Measurements from ENCODE around the gene SYTL2.

The SYTL2 gene

DNA sequence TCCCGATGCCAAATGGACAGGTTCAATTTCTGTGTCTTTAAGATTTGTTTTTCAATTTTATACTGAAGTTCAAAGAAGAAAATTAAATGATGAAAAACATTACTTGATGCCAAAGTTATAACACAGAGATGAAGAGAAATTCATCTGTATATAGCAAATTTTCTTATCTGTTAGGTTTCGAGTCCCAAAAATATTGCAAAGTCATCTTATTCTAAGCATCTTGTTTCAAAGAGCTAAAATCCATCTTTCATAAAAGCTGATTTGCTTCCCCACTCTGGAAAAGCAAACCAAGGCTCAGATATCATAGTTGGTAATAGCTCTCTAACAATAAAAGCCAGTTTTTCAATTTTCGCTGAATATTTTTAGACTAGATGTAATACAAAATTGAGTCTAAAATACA is 106.0 kb downstream of the SYTL2 start:
- no peaks in the 10 kb centered on the region; the same call in 1 of the 2 replicates for H3K36me3 ChIP-seq (ENCODE audit: insufficient read depth, low read length)
- H3K9me3 ChIP-seq (ENCODE audit: control insufficient read depth, insufficient read depth, low read length): peaks cover 3% of the 10 kb centered on the region; the same call in 1 of the 2 replicates
- H3K4me1 ChIP-seq (ENCODE audit: insufficient read depth, low read length): no peaks in the 10 kb centered on the region
- H3K9ac ChIP-seq (ENCODE audit: low read depth, low read length): no peak overlapping the region

DNA sequence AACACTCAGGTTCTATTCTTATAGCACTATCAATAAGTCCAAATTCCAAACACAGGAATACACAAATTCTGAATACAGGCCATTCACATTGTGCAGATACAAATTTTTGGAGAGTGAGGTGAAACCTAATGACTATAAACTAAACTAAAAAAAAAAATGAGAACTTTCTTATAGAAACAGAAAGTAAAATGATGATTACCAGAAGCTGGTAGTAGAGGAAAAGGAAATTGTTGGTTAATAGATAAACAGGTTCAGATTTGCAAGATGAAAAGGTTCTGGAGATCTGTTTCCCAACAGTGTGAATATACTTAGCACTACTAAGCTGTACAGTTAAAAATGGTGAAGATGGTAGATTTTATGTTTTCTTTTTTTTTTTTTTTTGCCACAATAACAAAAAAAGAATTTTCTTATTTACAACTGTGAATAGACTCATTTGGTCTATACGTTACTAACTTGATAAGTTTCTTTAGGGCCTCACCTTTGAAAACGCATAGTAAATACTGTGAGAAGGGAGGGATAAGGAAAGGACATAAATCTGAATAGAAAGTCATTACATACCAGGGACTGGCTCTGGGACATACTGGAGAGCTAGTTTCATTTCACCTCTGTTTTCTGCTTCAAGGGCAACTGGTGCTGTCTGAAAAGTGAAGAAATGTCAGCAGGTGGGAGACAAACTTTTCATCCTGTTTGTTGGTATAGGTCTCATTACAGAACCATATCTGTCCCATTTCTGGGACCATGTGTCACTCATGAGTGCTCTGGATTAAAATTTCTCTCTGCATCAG is 110.8 kb downstream of the SYTL2 start:
- Histone ChIP-seq H3K9me3 (ENCODE audit: control insufficient read depth, insufficient read depth, low read length) (peaks cover 3% of the 10 kb centered on the region; the same call in 1 of the 2 replicates), H3K4me1 (ENCODE audit: insufficient read depth, low read length) (no peaks in the 10 kb centered on the region), H3K9ac (ENCODE audit: low read depth, low read length) (no peak overlapping the region), H3K36me3 (ENCODE audit: insufficient read depth, low read length) (no peaks in the 10 kb centered on the region)

- no peaks in the 10 kb centered on the region; the same call in 1 of the 2 replicates for H3K36me3 ChIP-seq (ENCODE audit: insufficient read depth, low read length)
- H3K9ac ChIP-seq (ENCODE audit: low read depth, low read length): no peak overlapping the region
- peaks cover 2% of the 10 kb centered on the region; the same call in 1 of the 2 replicates for H3K9me3 ChIP-seq (ENCODE audit: control insufficient read depth, insufficient read depth, low read length)
- no peaks in the 10 kb centered on the region for H3K4me1 ChIP-seq (ENCODE audit: insufficient read depth, low read length)
These were observed 112.7 kb downstream of the SYTL2 start for GRCh38 chr11:85698195-85698594.

- Histone ChIP-seq H3K4me1 (ENCODE audit: insufficient read depth, low read length) (no peaks in the 10 kb centered on the region), H3K9me3 (ENCODE audit: control insufficient read depth, insufficient read depth, low read length) (no peaks in the 10 kb centered on the region), H3K36me3 (ENCODE audit: insufficient read depth, low read length) (no peaks in the 10 kb centered on the region; the same call in 1 of the 2 replicates), H3K9ac (ENCODE audit: low read depth, low read length) (no peak overlapping the region)
These were observed 113.2 kb downstream of the SYTL2 start for GRCh38 chr11:85697747-85698146.

GRCh38 chr11:85695546-85695945 is 115.4 kb downstream of the SYTL2 start:
- H3K4me1 ChIP-seq (ENCODE audit: insufficient read depth, low read length): no peaks in the 10 kb centered on the region
- H3K9ac ChIP-seq (ENCODE audit: low read depth, low read length): no peak overlapping the region
- no peaks in the 10 kb centered on the region for H3K9me3 ChIP-seq (ENCODE audit: control insufficient read depth, insufficient read depth, low read length)
- H3K36me3 ChIP-seq (ENCODE audit: insufficient read depth, low read length): no peaks in the 10 kb centered on the region; the same call in 1 of the 2 replicates

DNA sequence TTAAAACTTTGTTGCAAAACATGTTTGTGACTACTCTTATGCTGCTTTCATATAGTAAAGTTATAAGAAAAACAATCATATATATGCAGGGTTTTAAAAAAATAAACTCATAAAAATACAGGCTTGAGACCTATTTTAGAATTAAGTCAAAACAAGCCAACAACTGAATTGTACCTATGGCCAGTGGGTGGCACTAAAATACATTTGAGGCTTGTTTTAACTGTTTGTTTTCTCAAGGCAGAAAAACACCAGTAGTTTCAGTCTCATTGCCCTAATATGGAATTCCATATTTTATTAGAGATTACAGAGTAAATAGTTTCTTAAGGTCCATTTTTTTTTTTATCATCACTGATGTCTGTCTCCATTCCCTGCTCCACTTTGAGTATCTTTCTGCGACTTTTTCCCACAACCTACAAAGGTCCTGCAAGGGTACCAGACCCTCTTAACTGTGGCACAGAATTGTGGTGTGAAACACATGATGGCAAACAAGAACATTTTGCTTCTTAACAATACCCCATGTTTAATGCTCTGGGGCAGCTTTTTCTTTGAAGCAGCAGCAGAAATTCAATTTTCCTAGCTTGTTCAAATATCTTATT is 116.5 kb downstream of the SYTL2 start:
- H3K4me1 ChIP-seq (ENCODE audit: insufficient read depth, low read length): no peaks in the 10 kb centered on the region
- no peaks in the 10 kb centered on the region for H3K9me3 ChIP-seq (ENCODE audit: control insufficient read depth, insufficient read depth, low read length)
- H3K9ac ChIP-seq (ENCODE audit: low read depth, low read length): no peak overlapping the region
- no peaks in the 10 kb centered on the region; the same call in 1 of the 2 replicates for H3K36me3 ChIP-seq (ENCODE audit: insufficient read depth, low read length)

DNA sequence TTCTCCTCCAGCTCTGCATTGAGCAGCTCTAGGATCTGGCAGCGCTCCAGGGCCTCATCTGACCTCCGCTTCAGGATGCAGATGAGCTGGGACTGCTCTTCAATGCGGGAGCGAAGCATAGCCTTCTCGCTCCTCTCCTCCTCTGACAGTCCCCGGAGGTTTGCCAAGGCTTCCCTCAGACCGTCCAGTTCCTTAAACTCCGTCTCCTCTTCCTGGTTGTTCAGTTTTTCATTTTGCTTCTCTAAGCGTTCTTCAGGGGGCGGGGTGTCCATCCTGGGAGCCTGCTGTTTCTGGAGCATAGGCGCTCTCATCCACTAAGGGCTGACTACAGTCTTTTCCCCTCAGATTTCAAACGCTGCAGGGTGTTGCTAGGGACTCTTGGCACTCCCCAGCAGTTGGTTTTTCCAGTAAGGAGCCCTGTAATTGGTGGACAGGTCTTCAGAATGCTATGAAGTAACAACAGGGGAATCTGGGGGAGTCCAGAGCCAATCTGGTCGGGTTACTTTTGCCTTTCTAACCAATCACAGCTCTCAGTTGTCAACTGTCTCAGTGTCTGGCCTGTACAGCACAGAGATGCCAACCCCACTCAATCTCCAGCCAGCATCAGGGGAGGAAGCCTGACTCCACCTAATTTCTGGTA is 125.0 kb downstream of the SYTL2 start, which contains the start of gene CCDC89:
Gene CCDC89, minus strand, starts transcription at position 376 of the 640 bp plus-strand sequence. Its CDS starts 65 bp downstream, at position 311.
- H3K9ac ChIP-seq (ENCODE audit: low read depth, low read length): no peak within 1 kb of the TSS
- no peaks in the 10 kb centered on the region for H3K9me3 ChIP-seq (ENCODE audit: control insufficient read depth, insufficient read depth, low read length)

GRCh38 chr11:85685125-85685819 is 125.7 kb downstream of the SYTL2 start:
- H3K9me3 ChIP-seq (ENCODE audit: control insufficient read depth, insufficient read depth, low read length): no peaks in the 10 kb centered on the region
- no peaks in the 10 kb centered on the region for H3K4me1 ChIP-seq (ENCODE audit: insufficient read depth, low read length)
- H3K36me3 ChIP-seq (ENCODE audit: insufficient read depth, low read length): no peaks in the 10 kb centered on the region
- H3K9ac ChIP-seq (ENCODE audit: low read depth, low read length): no peak overlapping the region

More for the DNA sequence above, 125.0 kb downstream of the SYTL2 start, which contains the start of gene CCDC89:
- H3K4me1 ChIP-seq (ENCODE audit: insufficient read depth, low read length): no peaks in the 10 kb centered on the region
- no peaks in the 10 kb centered on the region for H3K36me3 ChIP-seq (ENCODE audit: insufficient read depth, low read length)

DNA sequence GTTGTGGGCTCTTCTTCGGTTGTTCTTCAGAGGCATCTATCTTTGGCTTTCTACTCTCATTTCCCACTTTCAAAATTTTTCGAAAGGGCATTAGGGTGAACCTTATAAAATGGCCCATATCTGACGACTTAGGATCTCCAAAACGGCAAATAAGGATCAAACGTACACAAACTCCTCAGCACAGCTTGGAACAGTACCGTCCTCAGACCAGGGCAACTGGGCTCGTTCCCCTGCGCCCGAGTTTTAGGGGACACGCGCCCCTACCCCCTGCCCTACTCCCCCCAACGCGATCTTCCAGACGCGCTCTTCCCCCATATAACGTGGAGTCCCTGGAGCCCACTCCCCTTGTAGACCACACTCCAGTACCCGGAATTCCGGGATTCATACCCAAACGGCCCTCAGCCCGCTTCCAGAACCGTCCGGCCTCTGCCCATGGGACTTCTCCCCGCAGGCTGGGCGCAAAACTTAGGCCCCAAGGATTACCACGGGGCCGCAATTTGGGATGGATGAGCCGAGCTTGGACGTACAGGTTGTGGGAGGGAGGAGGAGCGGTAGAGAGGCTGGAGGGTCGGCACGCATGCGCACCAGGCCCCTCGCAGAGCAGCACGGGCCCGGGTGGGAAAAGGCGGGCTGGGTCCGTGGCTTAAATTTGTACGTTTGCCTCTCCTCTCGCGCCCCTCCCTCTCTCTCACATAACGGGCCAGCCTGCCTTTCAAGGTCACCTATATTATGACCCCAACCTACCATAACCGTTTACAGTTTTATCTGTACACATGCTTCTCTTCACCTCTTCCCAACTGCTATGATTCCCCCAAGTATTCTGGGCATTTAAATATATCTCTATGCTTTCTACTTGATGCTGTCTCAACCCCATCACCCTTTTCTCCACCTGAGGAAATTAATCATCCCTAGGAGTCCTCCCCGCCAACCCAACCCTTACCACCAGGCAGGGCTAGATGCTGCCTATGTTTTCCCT is 128.3 kb downstream of the SYTL2 start:
- no peaks in the 10 kb centered on the region for H3K9me3 ChIP-seq (ENCODE audit: control insufficient read depth, insufficient read depth, low read length)
- no peak overlapping the region for H3K9ac ChIP-seq (ENCODE audit: low read depth, low read length)
- no peaks in the 10 kb centered on the region for H3K36me3 ChIP-seq (ENCODE audit: insufficient read depth, low read length)
- H3K4me1 ChIP-seq (ENCODE audit: insufficient read depth, low read length): peaks cover 8% of the 10 kb centered on the region

DNA sequence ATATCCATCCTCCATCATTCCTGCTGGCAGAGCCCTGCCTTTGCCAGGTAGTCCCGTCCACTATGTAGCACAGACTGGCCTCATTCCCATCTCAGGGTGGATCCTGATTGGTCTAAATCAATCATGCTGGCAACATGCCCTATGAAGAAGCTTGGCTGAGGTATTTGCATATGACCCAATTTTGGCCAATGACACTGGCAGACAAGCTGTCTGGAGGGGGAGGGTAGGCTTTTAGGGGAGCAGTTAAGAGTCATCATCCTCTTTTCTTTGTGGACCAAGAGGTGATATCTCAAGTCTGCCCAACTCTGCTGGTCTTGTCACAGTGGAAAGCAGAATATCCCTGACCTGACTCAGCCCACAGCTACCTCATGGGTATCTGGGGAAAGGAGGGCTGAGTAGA is 130.0 kb downstream of the SYTL2 start:
- peaks cover 8% of the 10 kb centered on the region for H3K4me1 ChIP-seq (ENCODE audit: insufficient read depth, low read length)
- no peak overlapping the region for H3K9ac ChIP-seq (ENCODE audit: low read depth, low read length)
- H3K36me3 ChIP-seq (ENCODE audit: insufficient read depth, low read length): no peaks in the 10 kb centered on the region
- H3K9me3 ChIP-seq (ENCODE audit: control insufficient read depth, insufficient read depth, low read length): no peaks in the 10 kb centered on the region

- H3K9ac ChIP-seq (ENCODE audit: low read depth, low read length): no peak overlapping the region
- no peaks in the 10 kb centered on the region for H3K9me3 ChIP-seq (ENCODE audit: control insufficient read depth, insufficient read depth, low read length)
- no peaks in the 10 kb centered on the region for H3K36me3 ChIP-seq (ENCODE audit: insufficient read depth, low read length)
- H3K4me1 ChIP-seq (ENCODE audit: insufficient read depth, low read length): peaks cover 8% of the 10 kb centered on the region
These were observed 131.4 kb downstream of the SYTL2 start for GRCh38 chr11:85679576-85679975.

DNA sequence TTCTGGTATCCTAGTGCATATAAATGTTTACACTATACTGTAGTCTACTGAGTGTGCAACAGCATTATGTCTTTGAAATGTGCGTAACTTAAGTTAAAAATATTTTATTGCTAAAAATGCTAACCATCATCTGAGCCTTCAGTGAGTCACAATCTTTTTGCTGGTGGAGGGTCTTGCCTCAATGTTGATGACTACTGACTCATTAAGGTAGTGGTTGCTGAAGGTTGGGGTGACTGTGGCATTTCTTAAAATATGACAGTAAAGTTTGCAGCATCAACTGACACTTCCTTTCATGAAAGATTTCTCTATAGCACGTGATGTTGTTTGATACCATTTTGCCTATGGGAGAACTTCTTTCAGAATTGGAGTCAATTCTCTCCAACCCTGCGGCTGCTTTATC is 137.5 kb downstream of the SYTL2 start:
- no peaks in the 10 kb centered on the region for H3K36me3 ChIP-seq (ENCODE audit: insufficient read depth, low read length)
- H3K4me1 ChIP-seq (ENCODE audit: insufficient read depth, low read length): 0 out of 2 replicates have a peak, but pooled peaks cover under 1% of the 10 kb centered on the region
- H3K9ac ChIP-seq (ENCODE audit: low read depth, low read length): no peak overlapping the region
- peaks cover 3% of the 10 kb centered on the region; the same call in 1 of the 2 replicates for H3K9me3 ChIP-seq (ENCODE audit: control insufficient read depth, insufficient read depth, low read length)

Measured in ES-I3 (cell line).